GM12878 (cell line): ENCODE results near the gene VSIG10L2. TPM values are rescaled to one million over a fixed set of nuclear protein-coding genes. Genes with fewer than 3 reads are reported as not detected.

ENCODE experiments used
- ATAC-seq: fragments of 200-7000 bp; cut with Tn5 transposase; 3 replicates; pipeline ENCODE4 v1.9.1; 2020; ENCODE audit warnings: mild to moderate bottlenecking, moderate library complexity
- BruUV-seq: library from RNA; stranded (reverse); fragments of 400-500 nt; replicated peaks from 2 replicates; lab custom pipeline; 2021; lab: Mats Ljungman, UMichigan
- CTCF ChIA-PET: fragments of 300-600 bp; sonication (Branson Sonifier 250); formaldehyde crosslinking; extraction: SDS; loops from one replicate; lab custom pipeline; 2021; ENCODE audit warnings: inconsistent platforms; lab: Yijun Ruan, JAX
- POLR2A ChIA-PET: fragments of 350-600 bp; formaldehyde crosslinking; extraction: SDS; loops from one replicate; lab custom pipeline; 2021; ENCODE audit warnings: inconsistent platforms; lab: Charles Lee
- RAD21 ChIA-PET: fragments of 300-600 bp; sonication (Branson Sonifier 250); formaldehyde crosslinking; loops from one replicate; lab custom pipeline; 2023; ENCODE audit warnings: antibody characterized with exemption; ENCODE audit not compliant: unreplicated experiment; lab: Charles Lee
- SMC1A ChIA-PET: fragments of 300-600 bp; sonication (Branson Sonifier 250); formaldehyde crosslinking; loops from one replicate; lab custom pipeline; 2023; ENCODE audit not compliant: unreplicated experiment, uncharacterized antibody; lab: Charles Lee
- DNase-seq: peaks from one replicate; pipeline ENCODE4 v3.0.0-alpha.2; 2011; ENCODE audit warnings: low read depth, low spot score
- FAIRE-seq: peaks from 3 replicates; lab custom pipeline; 2011; peaks lifted over from hg19 to GRCh38; lab: Jason Lieb, UNC
- H2AFZ ChIP-seq: 2 replicates; pipeline ENCODE4 v1.6.0; 2011; ENCODE audit warnings: low read depth, low read length, control low read depth; ENCODE audit not compliant: control insufficient read depth
- H3K27ac ChIP-seq: 2 replicates; pipeline ENCODE4 v1.5.1; 2011; ENCODE audit warnings: control low read depth; ENCODE audit not compliant: control insufficient read depth, insufficient read depth
- H3K27me3 ChIP-seq, 2 experiments: replicated peaks in 1 of 2; 2 replicates each; pipeline versions ENCODE4 v1.6.0 to v1.6.1; 2011; ENCODE audit warnings: low read length in 1 of 2; ENCODE audit not compliant: control insufficient read depth in 2 of 2, insufficient read depth in 2 of 2
- H3K36me3 ChIP-seq, 2 experiments: 2 replicates each; pipeline ENCODE4 v1.5.1; 2011; ENCODE audit warnings: low read length in 1 of 2; ENCODE audit not compliant: control insufficient read depth in 2 of 2, insufficient read depth in 2 of 2
- H3K4me1 ChIP-seq: 2 replicates; pipeline ENCODE4 v1.6.1; 2011; ENCODE audit warnings: mild to moderate bottlenecking, low read length, moderate library complexity, mixed read lengths; ENCODE audit not compliant: control insufficient read depth, insufficient read depth
- H3K4me2 ChIP-seq: 2 replicates; pipeline ENCODE4 v1.6.0; 2011; ENCODE audit warnings: control low read depth; ENCODE audit not compliant: control insufficient read depth, insufficient read depth
- H3K4me3 ChIP-seq: fragments of 200-600 bp; sonication (generic); 2 replicates; pipeline ENCODE4 v1.5.1; 2016
- H3K79me2 ChIP-seq: 2 replicates; pipeline ENCODE4 v1.6.0; 2011; ENCODE audit warnings: low read length; ENCODE audit not compliant: control insufficient read depth, insufficient read depth
- H3K9ac ChIP-seq: 2 replicates; pipeline ENCODE4 v1.8.0; 2011; ENCODE audit warnings: low read length, control low read depth, mixed read lengths; ENCODE audit not compliant: control insufficient read depth, insufficient read depth
- H3K9me3 ChIP-seq: replicated peaks from 3 replicates; pipeline ENCODE4 v1.5.1; 2011; ENCODE audit warnings: mild to moderate bottlenecking, low read length; ENCODE audit not compliant: control insufficient read depth, insufficient read depth
- H4K20me1 ChIP-seq: 2 replicates; pipeline ENCODE4 v1.6.0; 2011; ENCODE audit not compliant: control insufficient read depth, insufficient read depth
- ATF2 ChIP-seq: IDR thresholded peaks from 2 replicates; pipeline ENCODE4 v1.6.1; 2012; ENCODE audit warnings: low read length, inconsistent platforms
- CEBPB ChIP-seq, 2 experiments: fragments of 150-350 bp in 1 of 2; IDR thresholded peaks; 2 replicates each; pipeline ENCODE4 v1.6.1; 2012 to 2014; ENCODE audit warnings: low read depth in 2 of 2, low read length in 2 of 2, borderline replicate concordance in 1 of 2, inconsistent platforms in 1 of 2
- EGR1 ChIP-seq, 2 experiments: IDR thresholded peaks; 1 replicate in 1 of 2; 2 replicates in 1 of 2; pipeline ENCODE4 v1.6.1; 2011 to 2012; ENCODE audit warnings: low read depth in 2 of 2, low read length in 2 of 2, borderline replicate concordance in 1 of 2, mild to moderate bottlenecking in 1 of 2, moderate library complexity in 1 of 2
- FOXK2 ChIP-seq: fragments of 450-650 bp; IDR thresholded peaks from 2 replicates; pipeline ENCODE4 v1.6.1; 2017; ENCODE audit warnings: mild to moderate bottlenecking, moderate library complexity
- GABPA ChIP-seq: IDR thresholded peaks from 2 replicates; pipeline ENCODE4 v1.6.1; 2014; ENCODE audit warnings: antibody characterized with exemption, low read depth, mild to moderate bottlenecking, inconsistent platforms
- IRF3 ChIP-seq: fragments of 450-650 bp; IDR thresholded peaks from 2 replicates; pipeline ENCODE4 v1.6.1; 2014; ENCODE audit warnings: mild to moderate bottlenecking
- MTA2 ChIP-seq: fragments of 450-650 bp; IDR thresholded peaks from 2 replicates; pipeline ENCODE4 v1.6.1; 2016; ENCODE audit warnings: low read depth, mild to moderate bottlenecking, moderate library complexity
- RFX5 ChIP-seq: IDR thresholded peaks from 2 replicates; pipeline ENCODE4 v1.6.1; 2011; ENCODE audit warnings: low read depth, low read length, improper control_type of control experiment
- SP1 ChIP-seq: IDR thresholded peaks from one replicate; pipeline ENCODE4 v1.6.1; 2011; ENCODE audit warnings: low read depth, low read length
- ZBTB33 ChIP-seq: fragments of 450-650 bp; IDR thresholded peaks from 2 replicates; pipeline ENCODE4 v1.6.1; 2017; ENCODE audit warnings: mild to moderate bottlenecking
- ZNF217 ChIP-seq: fragments of 450-650 bp; IDR thresholded peaks from 2 replicates; pipeline ENCODE4 v1.6.1; 2017; ENCODE audit warnings: antibody characterized with exemption, mild to moderate bottlenecking
- ZNF592 ChIP-seq: fragments of 450-650 bp; IDR thresholded peaks from 2 replicates; pipeline ENCODE4 v1.6.1; 2017; ENCODE audit warnings: mild to moderate bottlenecking, moderate library complexity
- ZZZ3 ChIP-seq: IDR thresholded peaks from 2 replicates; pipeline ENCODE4 v1.6.1; 2011; ENCODE audit warnings: low read depth; ENCODE audit not compliant: control insufficient read depth, insufficient read length
- WGBS: methylation state at CpG from one replicate; pipeline ENCODE4 v1.1.6; 2016; ENCODE audit warnings: low lambda C conversion rate; ENCODE audit not compliant: insufficient replicate concordance, insufficient coverage; ENCODE audit errors: missing lambda C conversion rate; 5-methylcytosine and 5-hydroxymethylcytosine counted together
- in situ Hi-C: fragments of 300-500 bp; cut with MboI; formaldehyde crosslinking; loops from 9 replicates; pipeline ENCODE4 v1.14.3; 2018; ENCODE audit warnings: mixed read lengths
- intact Hi-C: fragments of 100-400 bp; cut with micrococcal nuclease; formaldehyde crosslinking; loops from one replicate; pipeline ENCODE4 v1.14.2; 2022; ENCODE audit not compliant: unreplicated experiment
- polyA plus RNA-seq, 11 experiments: library from polyadenylated mRNA; depleted of rRNA in 4 of 11; unstranded in 6 of 11; stranded (reverse) in 5 of 11; fragments of >200 nt; fragmentation: Nextera tagmentation in 4 of 11; fragmentation: Illumina TruSeq in 1 of 11; extraction: Ambion mirVana in 4 of 11; extraction: Trizol in 1 of 11; gene quantifications; 1 replicate in 1 of 11; 2 replicates in 10 of 11; pipeline versions ENCODE4 v1.2.1 to v1.2.3, GENCODE V29; 2011 to 2016; ENCODE audit warnings: inconsistent platforms in 2 of 11, missing spikeins in 2 of 11, low read depth in 1 of 11
- total RNA-seq, 4 experiments: library from RNA; depleted of rRNA in 3 of 4; stranded (reverse); fragments of >200 nt in 3 of 4; fragmentation: Illumina TruSeq in 1 of 4; extraction: Trizol in 1 of 4; gene quantifications; 2 replicates each; pipeline versions ENCODE4 v1.2.1 to v1.2.3, GENCODE V29; 2013 to 2021

VSIG10L2 gene
- total and polyA plus RNA-seq, 10 of the 15 experiments (the other 5 are each of a cell fraction or from before 2014, with no cell fraction given): 0.02 TPM; not detected in 9

- TF ChIP-seq ZNF592 (no peak), ATF2 (no peak), FOXK2 (no peak)
These were observed 14.1 kb downstream of the VSIG10L2 start (continued) for GRCh38 chr11:125959931-125960330.

- H3K4me3 ChIP-seq: no peak overlapping the region
- no peak overlapping the region for H3K27ac ChIP-seq
- BruUV-seq: no TSS peak
- ChIA-PET SMC1A (no interaction called here), RAD21 (no interaction called here), POLR2A (no interaction called here), CTCF (interaction anchor here (0.7 to 1.9 kb wide), 2 partner anchors 16 to 40 kb away, joined by 3 to 4 read pairs; no protein-coding TSS in a partner anchor)
- intact Hi-C loops: no loop called here
- no peaks in the 10 kb centered on the region for H4K20me1 ChIP-seq
- no peaks in the 10 kb centered on the region for H3K79me2 ChIP-seq
- FAIRE-seq: no peak
- no peak for ATAC-seq
- H3K4me1 ChIP-seq: no peaks in the 10 kb centered on the region
- no peak overlapping the region for H3K9ac ChIP-seq
- H2AFZ ChIP-seq: no peak overlapping the region
- DNase-seq: no peak
- no peaks in the 10 kb centered on the region for H3K27me3 ChIP-seq
- H3K9me3 ChIP-seq: peaks cover 2% of the 10 kb centered on the region; the same call in 2 of the 3 replicates
- in situ Hi-C loops: no loop called here
- no peaks in the 10 kb centered on the region for H3K36me3 ChIP-seq
- no peak overlapping the region for H3K4me2 ChIP-seq
- 21% methylated on average over 6 of the region's 6 CpGs for WGBS
- no peak for TF ChIP-seq GABPA
- TF ChIP-seq ZBTB33: no peak
- no peak for TF ChIP-seq ZNF217
- no peak for TF ChIP-seq RFX5
- TF ChIP-seq MTA2: no peak
- TF ChIP-seq ZZZ3: no peak
- no peak for TF ChIP-seq FOXK2
- no peak for TF ChIP-seq IRF3
- no peak for TF ChIP-seq SP1
- no peak for TF ChIP-seq CEBPB (IDR thresholded peaks at IDR 0.05; ENCODE audit: borderline replicate concordance in 1 of 2, low read depth in 2 of 2, low read length in 2 of 2)
- TF ChIP-seq EGR1 (IDR thresholded peaks at IDR 0.05; ENCODE audit: borderline replicate concordance in 1 of 2, low read depth in 2 of 2, low read length in 2 of 2): no peak
These were observed 14.9 kb downstream of the VSIG10L2 start for GRCh38 chr11:125960771-125961170.
